ENCODE data around the gene MPP2. TPM values are rescaled to one million over a fixed set of nuclear protein-coding genes. Genes with fewer than 3 reads are reported as not detected.

The MPP2 gene
- total RNA-seq, 1 donor from 2014 or later: 0.10 TPM

- ATAC-seq (no peak), DNase-seq (ENCODE audit: low spot score) (no peak)
Observed at GRCh38 chr17:43826206-43826605, 81.1 kb downstream of the MPP2 start.

GRCh38 chr17:43825567-43825966, 81.8 kb downstream of the MPP2 start:
- ATAC-seq (no peak), DNase-seq (ENCODE audit: low spot score) (no peak)

Other genes with a start within 250 kb of the MPP2 start
- gene MEOX1, start 245.6 kb downstream of the MPP2 start, total RNA-seq: not detected
- gene SOST, start 148.7 kb downstream of the MPP2 start, total RNA-seq: not detected
- gene DUSP3, start 128.6 kb downstream of the MPP2 start, total RNA-seq: 79.4 TPM
- gene CFAP97D1, start 127.1 kb downstream of the MPP2 start, total RNA-seq: not detected
- gene MPP3, start 74.4 kb downstream of the MPP2 start, total RNA-seq: 2.0 TPM
- not detected for gene CD300LG, start 60.4 kb downstream of the MPP2 start, total RNA-seq
- not detected for gene PPY, start 34.9 kb upstream of the MPP2 start, total RNA-seq
- gene PYY, start 46.4 kb upstream of the MPP2 start, total RNA-seq: not detected
- 51.3 TPM for gene NAGS, start 97.1 kb upstream of the MPP2 start, total RNA-seq
- 14.4 TPM for gene TMEM101, start 107.4 kb upstream of the MPP2 start, total RNA-seq
- gene LSM12, start 159.1 kb upstream of the MPP2 start, total RNA-seq: 22.6 TPM
- gene G6PC3, start 163.2 kb upstream of the MPP2 start, total RNA-seq: 8.9 TPM
- 16.8 TPM for gene HDAC5, start 216.1 kb upstream of the MPP2 start, total RNA-seq
- 0.38 TPM for gene HROB, start 234.4 kb upstream of the MPP2 start, total RNA-seq

Measured in left lobe of liver (tissue), 2 donors.